PFSK-1 (cell line): ENCODE results near the gene HEMK1.

ENCODE experiments used
- FOXP2 ChIP-seq: optimal IDR thresholded peaks from 2 replicates; pipeline ENCODE3; 2011; ENCODE audit warnings: borderline replicate concordance, control low read depth, inconsistent platforms; ENCODE audit not compliant: insufficient read depth; ENCODE audit errors: extremely low read length, extremely low read depth
- POLR2AphosphoS5 ChIP-seq: IDR thresholded peaks from 2 replicates; pipeline ENCODE4 v1.6.1; 2012; ENCODE audit warnings: low read depth, mild to moderate bottlenecking, control low read depth, low read length, moderate library complexity
- REST ChIP-seq, 2 experiments: IDR thresholded peaks; 2 replicates each; pipeline versions ENCODE4 v1.6.1 to v1.8.0; 2011 to 2012; ENCODE audit warnings: low read depth in 2 of 2, low read length in 2 of 2, control low read depth in 1 of 2, inconsistent platforms in 1 of 2, mild to moderate bottlenecking in 1 of 2, moderate library complexity in 1 of 2; ENCODE audit not compliant: insufficient read depth in 1 of 2
- SIN3A ChIP-seq: IDR thresholded peaks from 2 replicates; pipeline ENCODE4 v1.6.1; 2012; ENCODE audit warnings: mild to moderate bottlenecking, low read length, moderate library complexity, borderline replicate concordance; ENCODE audit not compliant: insufficient read depth
- TAF1 ChIP-seq: IDR thresholded peaks from 2 replicates; pipeline ENCODE4 v1.6.1; 2012; ENCODE audit warnings: low read length, control low read depth, borderline replicate concordance; ENCODE audit not compliant: insufficient read depth

The HEMK1 gene

GRCh38 chr3:50580683-50581458, 11.5 kb downstream of the HEMK1 start:
- TF ChIP-seq FOXP2 (no peak), TAF1 (no peak), POLR2AphosphoS5 (no peak), REST (IDR thresholded peaks at IDR 0.05; ENCODE audit: insufficient read depth in 1 of 2, low read depth in 2 of 2, low read length in 2 of 2) (no peak), SIN3A (no peak)

- TF ChIP-seq TAF1 (no peak), REST (IDR thresholded peaks at IDR 0.05; ENCODE audit: insufficient read depth in 1 of 2, low read depth in 2 of 2, low read length in 2 of 2) (no peak), FOXP2 (no peak), POLR2AphosphoS5 (no peak), SIN3A (no peak)
These were observed 12.1 kb downstream of the HEMK1 start for GRCh38 chr3:50581459-50581842.

GRCh38 chr3:50582083-50582482, 12.8 kb downstream of the HEMK1 start:
- TF ChIP-seq TAF1 (no peak), SIN3A (no peak), FOXP2 (no peak), REST (IDR thresholded peaks at IDR 0.05; ENCODE audit: insufficient read depth in 1 of 2, low read depth in 2 of 2, low read length in 2 of 2) (no peak), POLR2AphosphoS5 (no peak)

GRCh38 chr3:50583897-50584296, 14.6 kb downstream of the HEMK1 start:
- TF ChIP-seq TAF1 (no peak), SIN3A (no peak), FOXP2 (no peak), POLR2AphosphoS5 (no peak), REST (IDR thresholded peaks at IDR 0.05; ENCODE audit: insufficient read depth in 1 of 2, low read depth in 2 of 2, low read length in 2 of 2) (no peak)

- TF ChIP-seq TAF1 (no peak), FOXP2 (no peak), REST (IDR thresholded peaks at IDR 0.05; ENCODE audit: insufficient read depth in 1 of 2, low read depth in 2 of 2, low read length in 2 of 2) (no peak), SIN3A (no peak)
These were observed 15.1 kb downstream of the HEMK1 start for GRCh38 chr3:50584391-50584790.
